Thyroid gland (tissue), 4 donors: ENCODE data around the gene RAET1L.

ENCODE experiments used
- CTCF ChIP-seq, 6 experiments: fragments of 200-600 bp in 3 of 6; fragments of 450-650 bp in 3 of 6; sonication (generic) in 3 of 6; IDR thresholded peaks; one replicate each; pipeline ENCODE4 v1.5.1; 2016 to 2019; ENCODE audit warnings: antibody characterized with exemption in 6 of 6, mild to moderate bottlenecking in 2 of 6, inconsistent platforms in 1 of 6, moderate library complexity in 1 of 6
- POLR2A ChIP-seq, 2 donors: fragments of 450-650 bp; IDR thresholded peaks; one replicate each; pipeline ENCODE4 v1.6.1; 2017; ENCODE audit warnings: antibody characterized with exemption in 2 of 2, mild to moderate bottlenecking in 2 of 2, moderate library complexity in 1 of 2

DNA sequence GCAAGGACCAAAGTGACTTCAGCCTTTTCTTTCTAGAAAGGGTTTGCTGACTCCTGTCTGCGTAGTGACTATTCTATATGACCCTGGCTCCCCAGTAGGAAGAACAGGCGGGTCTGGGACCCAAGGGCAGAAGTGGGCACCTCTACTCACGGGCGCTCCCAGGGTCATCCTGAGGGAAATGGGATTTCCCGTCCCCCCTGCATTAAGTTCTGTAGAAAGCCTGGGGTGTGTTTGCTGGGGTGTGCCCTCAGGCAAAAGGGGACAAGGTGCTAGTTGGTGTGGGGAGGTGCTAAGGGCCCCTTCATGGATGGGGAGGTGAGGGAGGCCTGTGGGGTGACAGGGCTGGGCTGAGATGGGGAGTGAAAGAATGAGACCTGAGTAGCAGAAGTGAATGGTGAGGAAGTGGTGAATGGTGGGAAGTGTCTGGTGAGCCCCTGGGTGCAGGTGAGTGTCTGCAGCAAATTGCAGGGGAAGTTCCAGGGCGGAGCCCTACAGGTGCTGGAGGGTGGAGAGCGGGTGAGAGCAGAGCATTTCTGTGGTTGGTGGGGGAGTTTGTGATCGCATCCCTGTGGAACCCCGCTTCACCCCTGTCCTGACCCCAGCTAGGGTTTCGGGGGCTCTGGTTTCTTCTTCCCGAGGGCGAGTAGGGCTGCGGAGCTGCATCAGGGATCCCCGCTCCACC, 21.1 kb downstream of the RAET1L start:
- no peak for TF ChIP-seq CTCF (IDR thresholded peaks at IDR 0.05)
- TF ChIP-seq POLR2A (IDR thresholded peaks at IDR 0.05) = no peak
